ENCODE results near the gene SERPINB6.

DNA sequence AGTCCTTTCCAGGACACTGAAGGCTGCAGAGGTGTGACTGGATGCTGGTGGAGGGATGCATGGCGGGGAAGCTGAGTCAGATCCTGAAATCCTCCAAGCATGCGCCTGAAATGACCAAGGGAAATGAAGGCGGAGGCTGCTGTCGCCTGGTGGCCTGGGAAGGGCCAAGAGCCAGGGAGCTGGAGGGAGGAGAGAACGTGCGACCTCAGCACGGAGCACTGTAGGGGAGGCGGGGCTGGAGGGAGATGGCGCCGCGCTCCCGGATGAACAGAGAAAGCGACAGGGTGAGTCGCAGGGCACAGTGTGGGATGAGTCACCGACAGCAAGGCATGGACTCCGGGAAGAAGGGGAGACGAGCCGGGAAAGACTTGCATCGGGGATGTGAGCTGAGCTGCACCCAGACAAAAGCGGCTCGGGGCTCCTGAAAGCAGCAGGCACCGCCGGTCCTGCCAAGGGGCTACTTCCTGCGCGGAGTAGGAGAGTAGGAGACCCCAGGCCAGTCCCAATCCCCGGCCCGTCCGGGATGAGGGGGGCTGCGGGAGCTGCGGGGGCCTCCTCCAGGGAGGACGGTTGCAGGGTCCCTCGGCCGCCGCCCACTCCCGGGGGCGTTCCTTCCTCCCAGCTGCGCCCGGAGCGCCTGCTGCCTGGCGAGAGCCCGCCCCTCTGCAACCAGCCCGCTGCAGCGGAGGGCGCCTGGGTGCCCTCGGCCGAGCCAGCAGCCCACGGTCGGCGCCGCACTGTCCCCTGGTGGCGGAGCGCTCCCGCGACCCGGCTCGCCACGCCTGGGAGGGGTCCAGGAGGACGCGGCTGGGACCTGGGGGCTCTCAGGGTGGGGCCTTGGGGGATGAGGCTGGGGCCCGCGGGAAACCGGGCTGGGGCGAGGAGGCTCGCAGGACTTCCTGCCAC, 17.3 kb upstream of the SERPINB6 start:
- TF ChIP-seq, protein P1, sequence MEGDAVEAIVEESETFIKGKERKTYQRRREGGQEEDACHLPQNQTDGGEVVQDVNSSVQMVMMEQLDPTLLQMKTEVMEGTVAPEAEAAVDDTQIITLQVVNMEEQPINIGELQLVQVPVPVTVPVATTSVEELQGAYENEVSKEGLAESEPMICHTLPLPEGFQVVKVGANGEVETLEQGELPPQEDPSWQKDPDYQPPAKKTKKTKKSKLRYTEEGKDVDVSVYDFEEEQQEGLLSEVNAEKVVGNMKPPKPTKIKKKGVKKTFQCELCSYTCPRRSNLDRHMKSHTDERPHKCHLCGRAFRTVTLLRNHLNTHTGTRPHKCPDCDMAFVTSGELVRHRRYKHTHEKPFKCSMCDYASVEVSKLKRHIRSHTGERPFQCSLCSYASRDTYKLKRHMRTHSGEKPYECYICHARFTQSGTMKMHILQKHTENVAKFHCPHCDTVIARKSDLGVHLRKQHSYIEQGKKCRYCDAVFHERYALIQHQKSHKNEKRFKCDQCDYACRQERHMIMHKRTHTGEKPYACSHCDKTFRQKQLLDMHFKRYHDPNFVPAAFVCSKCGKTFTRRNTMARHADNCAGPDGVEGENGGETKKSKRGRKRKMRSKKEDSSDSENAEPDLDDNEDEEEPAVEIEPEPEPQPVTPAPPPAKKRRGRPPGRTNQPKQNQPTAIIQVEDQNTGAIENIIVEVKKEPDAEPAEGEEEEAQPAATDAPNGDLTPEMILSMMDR (conservative IDR thresholded peaks at IDR 0.05), result peak; percentile 96
- no peak for TF ChIP-seq ZFX (IDR thresholded peaks at IDR 0.05)
